Measurements from ENCODE around the gene SGMS1.

SGMS1 gene

DNA sequence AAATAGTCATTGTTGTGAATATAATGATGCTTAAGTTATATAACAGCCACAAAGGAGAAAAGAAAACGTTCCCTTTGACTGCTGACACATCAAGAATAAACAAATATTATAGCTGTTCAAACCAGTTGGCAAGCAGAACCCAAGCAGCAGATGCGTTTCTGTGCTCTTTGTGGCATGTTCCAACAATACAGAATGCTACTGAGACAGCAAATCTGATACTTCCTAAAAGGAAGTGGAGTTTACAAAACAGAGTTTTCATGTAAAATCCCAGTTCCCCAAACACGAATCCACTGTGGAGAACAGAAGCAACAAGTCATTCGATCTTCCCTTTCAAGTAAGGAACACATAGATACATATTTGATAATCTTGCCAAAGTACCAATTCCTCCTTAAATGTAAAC lies 201.5 kb downstream of the SGMS1 start:
- peaks cover 0 to 5% of the 10 kb centered on the region in 2 donors for H3K4me1 ChIP-seq (ENCODE audit: control insufficient read depth in 1 of 2, insufficient read depth in 2 of 2, low read length in 2 of 2)
- no peaks in the 10 kb centered on the region for H3K27me3 ChIP-seq (ENCODE audit: low read depth, low read length)
- no peaks in the 10 kb centered on the region for H3K36me3 ChIP-seq (ENCODE audit: control insufficient read depth in 1 of 2, insufficient read depth in 2 of 2, low read length in 2 of 2)
- peak overlapping the region; percentile 6 for H3K27ac ChIP-seq (ENCODE audit: low read length)
- H3K4me3 ChIP-seq (ENCODE audit: low read depth in 1 of 2, low read length in 2 of 2) = no peak overlapping the region
- no peaks in the 10 kb centered on the region for H3K9me3 ChIP-seq (ENCODE audit: control insufficient read depth in 1 of 2, low read length in 2 of 2)

DNA sequence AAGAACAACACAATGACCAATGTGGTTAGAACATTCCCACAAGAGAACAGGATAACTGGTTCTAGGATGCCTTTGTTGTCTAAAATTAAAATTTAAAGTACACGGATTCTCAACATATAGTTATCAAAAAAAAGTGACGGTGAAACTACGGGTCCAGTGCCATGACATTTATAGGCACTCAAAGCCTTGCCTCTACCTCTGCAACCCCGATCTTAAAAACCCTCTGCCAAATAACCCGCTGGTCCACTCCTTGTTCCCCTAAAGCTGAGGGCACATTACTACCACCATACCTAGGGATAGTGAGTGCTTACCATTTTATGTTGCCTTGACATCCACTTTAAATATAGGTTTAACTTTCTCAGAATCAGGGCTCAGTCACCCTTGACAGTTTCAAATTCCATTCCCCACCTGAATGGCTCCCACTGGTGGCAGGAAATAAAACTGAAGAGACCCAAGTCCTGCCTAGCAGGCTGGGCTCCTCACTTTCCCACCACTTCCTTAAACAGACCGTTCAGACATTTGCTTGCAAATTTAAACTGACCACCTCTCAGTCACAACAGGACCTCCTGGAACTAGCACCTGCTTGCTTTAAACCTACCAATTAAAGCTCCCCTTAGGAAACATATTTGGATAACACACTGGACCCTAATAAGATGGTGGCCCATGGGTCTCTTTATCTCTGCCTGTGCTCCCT lies 202.6 kb downstream of the SGMS1 start:
- peaks cover 4 to 5% of the 10 kb centered on the region in 2 donors for H3K4me1 ChIP-seq (ENCODE audit: control insufficient read depth in 1 of 2, insufficient read depth in 2 of 2, low read length in 2 of 2)
- H3K27ac ChIP-seq (ENCODE audit: low read length) = peak overlapping the region; percentile 6
- H3K27me3 ChIP-seq (ENCODE audit: low read depth, low read length) = no peaks in the 10 kb centered on the region
- no peaks in the 10 kb centered on the region for H3K36me3 ChIP-seq (ENCODE audit: control insufficient read depth in 1 of 2, insufficient read depth in 2 of 2, low read length in 2 of 2)
- H3K9me3 ChIP-seq (ENCODE audit: control insufficient read depth in 1 of 2, low read length in 2 of 2) = no peaks in the 10 kb centered on the region
- no peak overlapping the region for H3K4me3 ChIP-seq (ENCODE audit: low read depth in 1 of 2, low read length in 2 of 2)

DNA sequence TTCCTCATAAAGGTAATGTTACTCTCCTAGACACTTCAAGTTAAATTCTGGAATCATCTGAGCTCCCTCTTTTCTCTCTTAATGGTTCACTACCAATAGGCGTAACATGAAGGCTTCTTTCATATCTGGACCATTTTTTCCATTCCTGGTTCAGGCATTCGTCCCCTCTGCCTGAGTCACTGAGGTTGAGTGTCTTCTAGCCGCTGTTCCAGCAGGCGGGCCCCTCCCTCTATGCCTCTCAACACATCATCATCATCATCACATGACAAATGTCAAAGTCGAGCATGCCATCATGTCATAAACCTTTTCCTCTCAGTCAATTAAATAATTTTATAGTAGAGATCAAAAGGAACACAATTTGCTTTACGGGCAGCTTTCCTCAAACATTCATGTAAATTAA lies 203.6 kb downstream of the SGMS1 start:
- no peaks in the 10 kb centered on the region for H3K36me3 ChIP-seq (ENCODE audit: control insufficient read depth in 1 of 2, insufficient read depth in 2 of 2, low read length in 2 of 2)
- H3K4me3 ChIP-seq (ENCODE audit: low read depth in 1 of 2, low read length in 2 of 2) = no peak overlapping the region
- H3K27me3 ChIP-seq (ENCODE audit: low read depth, low read length) = no peaks in the 10 kb centered on the region
- H3K27ac ChIP-seq (ENCODE audit: low read length) = no peak overlapping the region
- H3K9me3 ChIP-seq (ENCODE audit: control insufficient read depth in 1 of 2, low read length in 2 of 2) = no peaks in the 10 kb centered on the region
- H3K4me1 ChIP-seq (ENCODE audit: control insufficient read depth in 1 of 2, insufficient read depth in 2 of 2, low read length in 2 of 2) = peaks cover 4 to 5% of the 10 kb centered on the region in 2 donors

- H3K4me3 ChIP-seq (ENCODE audit: low read depth in 1 of 2, low read length in 2 of 2) = no peak overlapping the region
- H3K4me1 ChIP-seq (ENCODE audit: control insufficient read depth in 1 of 2, insufficient read depth in 2 of 2, low read length in 2 of 2) = peaks cover 4 to 5% of the 10 kb centered on the region in 2 donors
- H3K27ac ChIP-seq (ENCODE audit: low read length) = no peak overlapping the region
- no peaks in the 10 kb centered on the region for H3K9me3 ChIP-seq (ENCODE audit: control insufficient read depth in 1 of 2, low read length in 2 of 2)
- H3K36me3 ChIP-seq (ENCODE audit: control insufficient read depth in 1 of 2, insufficient read depth in 2 of 2, low read length in 2 of 2) = no peaks in the 10 kb centered on the region
- H3K27me3 ChIP-seq (ENCODE audit: low read depth, low read length) = no peaks in the 10 kb centered on the region
Observed at GRCh38 chr10:50419756-50420155, 204.0 kb downstream of the SGMS1 start.

GRCh38 chr10:50419091-50419490 lies 204.7 kb downstream of the SGMS1 start:
- no peaks in the 10 kb centered on the region for H3K36me3 ChIP-seq (ENCODE audit: control insufficient read depth in 1 of 2, insufficient read depth in 2 of 2, low read length in 2 of 2)
- peaks cover 4 to 5% of the 10 kb centered on the region in 2 donors for H3K4me1 ChIP-seq (ENCODE audit: control insufficient read depth in 1 of 2, insufficient read depth in 2 of 2, low read length in 2 of 2)
- H3K27ac ChIP-seq (ENCODE audit: low read length) = no peak overlapping the region
- no peaks in the 10 kb centered on the region for H3K27me3 ChIP-seq (ENCODE audit: low read depth, low read length)
- no peaks in the 10 kb centered on the region for H3K9me3 ChIP-seq (ENCODE audit: control insufficient read depth in 1 of 2, low read length in 2 of 2)
- no peak overlapping the region for H3K4me3 ChIP-seq (ENCODE audit: low read depth in 1 of 2, low read length in 2 of 2)

GRCh38 chr10:50417886-50418830 lies 205.6 kb downstream of the SGMS1 start:
- peak overlapping the region; percentile 73 for H3K27ac ChIP-seq (ENCODE audit: low read length)
- H3K9me3 ChIP-seq (ENCODE audit: control insufficient read depth in 1 of 2, low read length in 2 of 2) = no peaks in the 10 kb centered on the region
- H3K36me3 ChIP-seq (ENCODE audit: control insufficient read depth in 1 of 2, insufficient read depth in 2 of 2, low read length in 2 of 2) = no peaks in the 10 kb centered on the region
- H3K27me3 ChIP-seq (ENCODE audit: low read depth, low read length) = no peaks in the 10 kb centered on the region
- H3K4me1 ChIP-seq (ENCODE audit: control insufficient read depth in 1 of 2, insufficient read depth in 2 of 2, low read length in 2 of 2) = peaks cover 4 to 8% of the 10 kb centered on the region in 2 donors
- peak overlapping the region; percentile 71 to 78 for H3K4me3 ChIP-seq (ENCODE audit: low read depth in 1 of 2, low read length in 2 of 2)

- Histone ChIP-seq H3K27ac (ENCODE audit: low read length) (peak overlapping the region; percentile 73), H3K4me3 (ENCODE audit: low read depth in 1 of 2, low read length in 2 of 2) (peak overlapping the region; percentile 71 to 78), H3K4me1 (ENCODE audit: control insufficient read depth in 1 of 2, insufficient read depth in 2 of 2, low read length in 2 of 2) (peaks cover 4 to 8% of the 10 kb centered on the region in 2 donors), H3K36me3 (ENCODE audit: control insufficient read depth in 1 of 2, insufficient read depth in 2 of 2, low read length in 2 of 2) (no peaks in the 10 kb centered on the region), H3K9me3 (ENCODE audit: control insufficient read depth in 1 of 2, low read length in 2 of 2) (no peaks in the 10 kb centered on the region), H3K27me3 (ENCODE audit: low read depth, low read length) (no peaks in the 10 kb centered on the region)
Observed at GRCh38 chr10:50417486-50417885, 206.3 kb downstream of the SGMS1 start.

- Histone ChIP-seq H3K9me3 (ENCODE audit: control insufficient read depth in 1 of 2, low read length in 2 of 2) (no peaks in the 10 kb centered on the region), H3K4me1 (ENCODE audit: control insufficient read depth in 1 of 2, insufficient read depth in 2 of 2, low read length in 2 of 2) (peaks cover 4% of the 10 kb centered on the region in 2 donors), H3K4me3 (ENCODE audit: low read depth in 1 of 2, low read length in 2 of 2) (peak overlapping the region; percentile 45 to 78), H3K36me3 (ENCODE audit: control insufficient read depth in 1 of 2, insufficient read depth in 2 of 2, low read length in 2 of 2) (no peaks in the 10 kb centered on the region), H3K27ac (ENCODE audit: low read length) (no peak overlapping the region), H3K27me3 (ENCODE audit: low read depth, low read length) (no peaks in the 10 kb centered on the region)
Observed at GRCh38 chr10:50416881-50417280, 206.9 kb downstream of the SGMS1 start.

- Histone ChIP-seq H3K27ac (ENCODE audit: low read length) (no peak overlapping the region), H3K27me3 (ENCODE audit: low read depth, low read length) (no peaks in the 10 kb centered on the region), H3K4me3 (ENCODE audit: low read depth in 1 of 2, low read length in 2 of 2) (peak overlapping the region; percentile 45 to 78), H3K36me3 (ENCODE audit: control insufficient read depth in 1 of 2, insufficient read depth in 2 of 2, low read length in 2 of 2) (no peaks in the 10 kb centered on the region), H3K4me1 (ENCODE audit: control insufficient read depth in 1 of 2, insufficient read depth in 2 of 2, low read length in 2 of 2) (peaks cover 3 to 4% of the 10 kb centered on the region in 2 donors), H3K9me3 (ENCODE audit: control insufficient read depth in 1 of 2, low read length in 2 of 2) (no peaks in the 10 kb centered on the region)
Observed at GRCh38 chr10:50416181-50416824, 207.5 kb downstream of the SGMS1 start.

- Histone ChIP-seq H3K4me3 (ENCODE audit: low read depth in 1 of 2, low read length in 2 of 2) (peak overlapping the region in 1 of 2 donors; percentile 78), H3K27me3 (ENCODE audit: low read depth, low read length) (no peaks in the 10 kb centered on the region), H3K36me3 (ENCODE audit: control insufficient read depth in 1 of 2, insufficient read depth in 2 of 2, low read length in 2 of 2) (no peaks in the 10 kb centered on the region), H3K27ac (ENCODE audit: low read length) (no peak overlapping the region), H3K4me1 (ENCODE audit: control insufficient read depth in 1 of 2, insufficient read depth in 2 of 2, low read length in 2 of 2) (peaks cover 3 to 4% of the 10 kb centered on the region in 2 donors), H3K9me3 (ENCODE audit: control insufficient read depth in 1 of 2, low read length in 2 of 2) (no peaks in the 10 kb centered on the region)
Observed at GRCh38 chr10:50415292-50415691, 208.5 kb downstream of the SGMS1 start.

Data from muscle layer of duodenum (tissue), 2 donors.